Fibroblast of pulmonary artery (primary cell): Measurements from ENCODE around the gene ELMO1.

Experiments used
- DNase-seq: peaks from one replicate; pipeline ENCODE4 v3.0.0-alpha.2; 2010; ENCODE audit warnings: low read depth
- H3K4me3 ChIP-seq: replicated peaks from 2 replicates; pipeline ENCODE4 v1.5.1; 2011; ENCODE audit warnings: low read depth, mild to moderate bottlenecking, control low read depth, low read length, moderate library complexity
- CTCF ChIP-seq: IDR thresholded peaks from 2 replicates; pipeline ENCODE4 v1.5.1; 2011; ENCODE audit warnings: mild to moderate bottlenecking, control low read depth, low read length, inconsistent platforms; ENCODE audit errors: missing control alignments

Gene ELMO1

GRCh38 chr7:37352974-37353948 is 95.4 kb downstream of the ELMO1 start:
- H3K4me3 ChIP-seq: no peak overlapping the region
- no peak for TF ChIP-seq CTCF
- no peak for DNase-seq

- no peak overlapping the region for H3K4me3 ChIP-seq
- no peak for TF ChIP-seq CTCF
- no peak for DNase-seq
These were observed 96.3 kb downstream of the ELMO1 start for GRCh38 chr7:37352251-37352880.

- H3K4me3 ChIP-seq: no peak overlapping the region
- no peak for TF ChIP-seq CTCF
- no peak for DNase-seq
These were observed 96.9 kb downstream of the ELMO1 start for GRCh38 chr7:37351716-37352115.

GRCh38 chr7:37349979-37350590 is 98.6 kb downstream of the ELMO1 start:
- DNase-seq: no peak
- no peak overlapping the region for H3K4me3 ChIP-seq
- TF ChIP-seq CTCF: no peak

- DNase-seq: no peak
- no peak overlapping the region for H3K4me3 ChIP-seq
- no peak for TF ChIP-seq CTCF
These were observed 99.7 kb downstream of the ELMO1 start for GRCh38 chr7:37348982-37349381.

GRCh38 chr7:37346761-37347160 is 101.9 kb downstream of the ELMO1 start:
- no peak for DNase-seq
- no peak for TF ChIP-seq CTCF
- no peak overlapping the region for H3K4me3 ChIP-seq
